Neural cell (in vitro differentiated cells): ENCODE data around the gene RYR2. TPM values are rescaled to one million over a fixed set of nuclear protein-coding genes. Genes with fewer than 3 reads are reported as not detected.

Source experiments
- H2AFZ ChIP-seq: fragments of 200-600, 300-800 bp; sonication (generic), shearing (Covaris generic); 2 replicates; pipeline ENCODE4 v1.6.0; 2014; ENCODE audit warnings: low read depth, mild to moderate bottlenecking, antibody characterized with exemption, low read length, moderate library complexity
- H3F3A ChIP-seq: fragments of 200-600 bp; shearing (Covaris generic); 2 replicates; pipeline ENCODE4 v1.6.1; 2016; ENCODE audit warnings: mild to moderate bottlenecking, moderate library complexity, mixed read lengths, antibody characterized with exemption, low read length; ENCODE audit not compliant: insufficient read depth, poor library complexity, severe bottlenecking
- H3K27ac ChIP-seq: fragments of 200-600, 300-800 bp; sonication (generic), shearing (Covaris generic); 2 replicates; pipeline ENCODE4 v1.5.1; 2014; ENCODE audit warnings: mild to moderate bottlenecking, low read length, moderate library complexity
- H3K27me3 ChIP-seq: fragments of 300-800, 200-600 bp; sonication (generic), shearing (Covaris generic); 2 replicates; pipeline ENCODE4 v1.6.0; 2014; ENCODE audit warnings: mild to moderate bottlenecking, low read depth, low read length, moderate library complexity; ENCODE audit not compliant: insufficient read depth
- H3K36me3 ChIP-seq: fragments of 300-800, 200-600 bp; sonication (generic), shearing (Covaris generic); 2 replicates; pipeline ENCODE4 v1.5.1; 2014; ENCODE audit warnings: mild to moderate bottlenecking, antibody characterized with exemption, low read length, moderate library complexity; ENCODE audit not compliant: insufficient read depth
- H3K4me2 ChIP-seq: fragments of 300-800, 200-600 bp; sonication (generic), shearing (Covaris generic); 2 replicates; pipeline ENCODE4 v1.6.0; 2014; ENCODE audit warnings: mild to moderate bottlenecking, low read length
- H3K4me3 ChIP-seq: fragments of 300-800, 200-600 bp; sonication (generic), shearing (Covaris generic); 2 replicates; pipeline ENCODE4 v1.5.1; 2014; ENCODE audit warnings: mild to moderate bottlenecking, low read length, moderate library complexity
- H3K79me2 ChIP-seq: fragments of 200-600 bp; shearing (Covaris generic); replicated peaks from 2 replicates; pipeline ENCODE4 v1.6.0; 2014; ENCODE audit warnings: mild to moderate bottlenecking, low read length, moderate library complexity; ENCODE audit not compliant: insufficient read depth
- H3K9ac ChIP-seq: fragments of 300-800, 200-600 bp; sonication (generic), shearing (Covaris generic); 2 replicates; pipeline ENCODE4 v1.6.1; 2016; ENCODE audit warnings: mild to moderate bottlenecking, low read length, mixed read lengths
- H3K9me2 ChIP-seq: fragments of 200-600 bp; shearing (Covaris generic); 2 replicates; pipeline ENCODE4 v1.6.1; 2016; ENCODE audit warnings: mild to moderate bottlenecking, low read length, mixed read lengths; ENCODE audit not compliant: insufficient read depth
- H3K9me3 ChIP-seq: fragments of 200-600, 300-800 bp; sonication (generic), shearing (Covaris generic); 2 replicates; pipeline ENCODE4 v1.6.1; 2016; ENCODE audit warnings: mild to moderate bottlenecking, mixed run types, low read length, moderate library complexity, mixed read lengths
- H4K20me1 ChIP-seq: fragments of 200-600 bp; shearing (Covaris generic); 2 replicates; pipeline ENCODE4 v1.6.1; 2016; ENCODE audit warnings: mild to moderate bottlenecking, mixed run types; ENCODE audit not compliant: insufficient read depth
- CTCF ChIP-seq: fragments of 450-650 bp; IDR thresholded peaks from 2 replicates; pipeline ENCODE4 v1.5.1; 2014; ENCODE audit warnings: antibody characterized with exemption, mild to moderate bottlenecking, moderate library complexity; ENCODE audit not compliant: poor library complexity, severe bottlenecking
- EP300 ChIP-seq: fragments of 450-650 bp; conservative IDR thresholded peaks from 2 replicates; pipeline ENCODE4 v1.6.1; 2014; ENCODE audit warnings: antibody characterized with exemption, mild to moderate bottlenecking, moderate library complexity; ENCODE audit not compliant: poor library complexity, severe bottlenecking
- EZH2 ChIP-seq: fragments of 200-600, 300-800 bp; shearing (Covaris generic), sonication (generic); IDR thresholded peaks from 2 replicates; pipeline ENCODE4 v1.6.1; 2014; ENCODE audit warnings: antibody characterized with exemption, low read length, borderline replicate concordance, mild to moderate bottlenecking; ENCODE audit not compliant: insufficient read depth, poor library complexity, severe bottlenecking
- MXI1 ChIP-seq: fragments of 450-650 bp; conservative IDR thresholded peaks from 2 replicates; pipeline ENCODE4 v1.6.1; 2014; ENCODE audit warnings: antibody characterized with exemption, mild to moderate bottlenecking; ENCODE audit not compliant: poor library complexity, severe bottlenecking
- POLR2AphosphoS5 ChIP-seq: IDR thresholded peaks from 2 replicates; pipeline ENCODE4 v1.6.1; 2012
- RAD21 ChIP-seq: fragments of 450-650 bp; conservative IDR thresholded peaks from 2 replicates; pipeline ENCODE4 v1.6.1; 2014; ENCODE audit warnings: antibody characterized with exemption, mild to moderate bottlenecking, moderate library complexity
- SMC3 ChIP-seq: fragments of 450-650 bp; conservative IDR thresholded peaks from 2 replicates; pipeline ENCODE4 v1.6.1; 2014; ENCODE audit warnings: antibody characterized with exemption, mild to moderate bottlenecking, moderate library complexity; ENCODE audit not compliant: poor library complexity
- TAF1 ChIP-seq: IDR thresholded peaks from 2 replicates; pipeline ENCODE4 v1.6.1; 2012; ENCODE audit warnings: low read depth
- polyA plus RNA-seq: library from polyadenylated mRNA; depleted of rRNA; stranded (reverse); fragments of >200 nt; gene quantifications from 2 replicates; pipeline ENCODE4 v1.2.3, GENCODE V29; 2014
- TF ChIP-seq, protein P1 (sequence below): IDR thresholded peaks from 2 replicates; pipeline ENCODE4 v1.6.1; 2012; ENCODE audit warnings: borderline replicate concordance

RYR2 gene
- polyA plus RNA-seq, 1 donor from 2014 or later = 3.8 TPM

- H3K4me3 ChIP-seq = no peak overlapping the region
- no peaks in the 10 kb centered on the region for H3K9me3 ChIP-seq
These were observed 310.8 kb downstream of the RYR2 start for GRCh38 chr1:237352747-237353146.

DNA sequence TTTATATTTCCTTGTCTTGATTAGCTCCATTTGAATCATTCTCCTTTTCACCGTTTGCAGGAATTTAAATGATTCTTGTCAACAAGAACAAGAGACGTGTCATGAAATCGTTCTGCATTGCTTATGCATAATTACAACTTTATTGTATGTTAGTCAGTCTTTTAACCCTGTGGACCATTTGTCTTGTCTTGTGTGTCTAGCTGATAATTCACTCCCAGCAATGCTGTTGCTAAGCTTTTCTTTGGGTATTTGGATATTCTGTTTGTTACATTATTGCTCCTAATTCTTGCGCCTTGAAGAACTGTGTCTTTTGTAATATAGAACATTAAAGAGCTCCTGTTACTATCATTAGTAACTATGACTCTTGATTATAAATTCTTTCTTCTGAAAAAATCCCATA, 311.9 kb downstream of the RYR2 start:
- H3K9me3 ChIP-seq = no peaks in the 10 kb centered on the region
- no peaks in the 10 kb centered on the region for H3K79me2 ChIP-seq
- no peaks in the 10 kb centered on the region for H3K36me3 ChIP-seq
- H3K27me3 ChIP-seq = no peaks in the 10 kb centered on the region
- no peak overlapping the region for H3K9ac ChIP-seq
- no peaks in the 10 kb centered on the region for H3F3A ChIP-seq
- H3K27ac ChIP-seq = peak overlapping the region; percentile 7
- H2AFZ ChIP-seq = no peak overlapping the region
- H3K4me3 ChIP-seq = no peak overlapping the region
- TF ChIP-seq, protein P1, sequence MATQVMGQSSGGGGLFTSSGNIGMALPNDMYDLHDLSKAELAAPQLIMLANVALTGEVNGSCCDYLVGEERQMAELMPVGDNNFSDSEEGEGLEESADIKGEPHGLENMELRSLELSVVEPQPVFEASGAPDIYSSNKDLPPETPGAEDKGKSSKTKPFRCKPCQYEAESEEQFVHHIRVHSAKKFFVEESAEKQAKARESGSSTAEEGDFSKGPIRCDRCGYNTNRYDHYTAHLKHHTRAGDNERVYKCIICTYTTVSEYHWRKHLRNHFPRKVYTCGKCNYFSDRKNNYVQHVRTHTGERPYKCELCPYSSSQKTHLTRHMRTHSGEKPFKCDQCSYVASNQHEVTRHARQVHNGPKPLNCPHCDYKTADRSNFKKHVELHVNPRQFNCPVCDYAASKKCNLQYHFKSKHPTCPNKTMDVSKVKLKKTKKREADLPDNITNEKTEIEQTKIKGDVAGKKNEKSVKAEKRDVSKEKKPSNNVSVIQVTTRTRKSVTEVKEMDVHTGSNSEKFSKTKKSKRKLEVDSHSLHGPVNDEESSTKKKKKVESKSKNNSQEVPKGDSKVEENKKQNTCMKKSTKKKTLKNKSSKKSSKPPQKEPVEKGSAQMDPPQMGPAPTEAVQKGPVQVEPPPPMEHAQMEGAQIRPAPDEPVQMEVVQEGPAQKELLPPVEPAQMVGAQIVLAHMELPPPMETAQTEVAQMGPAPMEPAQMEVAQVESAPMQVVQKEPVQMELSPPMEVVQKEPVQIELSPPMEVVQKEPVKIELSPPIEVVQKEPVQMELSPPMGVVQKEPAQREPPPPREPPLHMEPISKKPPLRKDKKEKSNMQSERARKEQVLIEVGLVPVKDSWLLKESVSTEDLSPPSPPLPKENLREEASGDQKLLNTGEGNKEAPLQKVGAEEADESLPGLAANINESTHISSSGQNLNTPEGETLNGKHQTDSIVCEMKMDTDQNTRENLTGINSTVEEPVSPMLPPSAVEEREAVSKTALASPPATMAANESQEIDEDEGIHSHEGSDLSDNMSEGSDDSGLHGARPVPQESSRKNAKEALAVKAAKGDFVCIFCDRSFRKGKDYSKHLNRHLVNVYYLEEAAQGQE = no peak
- TF ChIP-seq CTCF (no peak), TAF1 (no peak), RAD21 (no peak), MXI1 (no peak), POLR2AphosphoS5 (no peak), SMC3 (no peak), EZH2 (no peak), EP300 (no peak)
- no peak overlapping the region for H3K4me2 ChIP-seq
- H4K20me1 ChIP-seq = no peaks in the 10 kb centered on the region
- H3K9me2 ChIP-seq = no peaks in the 10 kb centered on the region

More at GRCh38 chr1:237352747-237353146, 310.8 kb downstream of the RYR2 start:
- TF ChIP-seq POLR2AphosphoS5 (no peak), CTCF (no peak), EZH2 (no peak), SMC3 (no peak), EP300 (no peak)
- TF ChIP-seq, protein P1 = no peak
- H3K9me2 ChIP-seq = no peaks in the 10 kb centered on the region
- no peak overlapping the region for H3K9ac ChIP-seq
- H2AFZ ChIP-seq = no peak overlapping the region
- no peaks in the 10 kb centered on the region for H3K27me3 ChIP-seq
- no peak overlapping the region for H3K27ac ChIP-seq
- H3K79me2 ChIP-seq = no peaks in the 10 kb centered on the region
- H4K20me1 ChIP-seq = no peaks in the 10 kb centered on the region
- no peak overlapping the region for H3K4me2 ChIP-seq
- H3K36me3 ChIP-seq = no peaks in the 10 kb centered on the region
- H3F3A ChIP-seq = no peaks in the 10 kb centered on the region
